IgD-negative memory B cell (primary cell): ENCODE measurements around the gene CAPG. TPM values are rescaled to one million over a fixed set of nuclear protein-coding genes. Genes with fewer than 3 reads are reported as not detected.
A peak's percentile ranks its signal among the peaks of the same experiment; 100 is the strongest.

Source experiments
- H3K27ac Mint-ChIP-seq, 3 donors: one replicate each; pipeline ENCODE4 v1.8.0; 2020 to 2022; ENCODE audit warnings: mild to moderate bottlenecking in 3 of 3, mixed read lengths in 3 of 3, moderate library complexity in 1 of 3
- H3K27me3 Mint-ChIP-seq: one replicate; pipeline ENCODE4 v1.8.0; 2021; ENCODE audit warnings: mixed read lengths
- H3K36me3 Mint-ChIP-seq: one replicate; pipeline ENCODE4 v1.8.0; 2020; ENCODE audit warnings: mild to moderate bottlenecking, mixed read lengths
- H3K4me1 Mint-ChIP-seq, 3 donors: one replicate each; pipeline ENCODE4 v1.8.0; 2020 to 2022; ENCODE audit warnings: mixed read lengths in 3 of 3, mild to moderate bottlenecking in 1 of 3
- H3K4me3 Mint-ChIP-seq, 4 donors: one replicate each; pipeline ENCODE4 v1.8.0; 2020 to 2022; ENCODE audit warnings: mild to moderate bottlenecking in 4 of 4, mixed read lengths in 4 of 4, moderate library complexity in 3 of 4
- H3K9me3 Mint-ChIP-seq, 3 donors: one replicate each; pipeline ENCODE4 v1.8.0; 2020 to 2021; ENCODE audit warnings: mixed read lengths in 3 of 3, mild to moderate bottlenecking in 1 of 3
- polyA plus RNA-seq: library from polyadenylated mRNA; unstranded; fragments of 300-500 nt; fragmentation: Illumina TruSeq; gene quantifications from one replicate; pipeline ENCODE4 v1.2.3, GENCODE V29; 2021

Gene CAPG
- polyA plus RNA-seq, 1 donor from 2014 or later: 542 TPM

DNA sequence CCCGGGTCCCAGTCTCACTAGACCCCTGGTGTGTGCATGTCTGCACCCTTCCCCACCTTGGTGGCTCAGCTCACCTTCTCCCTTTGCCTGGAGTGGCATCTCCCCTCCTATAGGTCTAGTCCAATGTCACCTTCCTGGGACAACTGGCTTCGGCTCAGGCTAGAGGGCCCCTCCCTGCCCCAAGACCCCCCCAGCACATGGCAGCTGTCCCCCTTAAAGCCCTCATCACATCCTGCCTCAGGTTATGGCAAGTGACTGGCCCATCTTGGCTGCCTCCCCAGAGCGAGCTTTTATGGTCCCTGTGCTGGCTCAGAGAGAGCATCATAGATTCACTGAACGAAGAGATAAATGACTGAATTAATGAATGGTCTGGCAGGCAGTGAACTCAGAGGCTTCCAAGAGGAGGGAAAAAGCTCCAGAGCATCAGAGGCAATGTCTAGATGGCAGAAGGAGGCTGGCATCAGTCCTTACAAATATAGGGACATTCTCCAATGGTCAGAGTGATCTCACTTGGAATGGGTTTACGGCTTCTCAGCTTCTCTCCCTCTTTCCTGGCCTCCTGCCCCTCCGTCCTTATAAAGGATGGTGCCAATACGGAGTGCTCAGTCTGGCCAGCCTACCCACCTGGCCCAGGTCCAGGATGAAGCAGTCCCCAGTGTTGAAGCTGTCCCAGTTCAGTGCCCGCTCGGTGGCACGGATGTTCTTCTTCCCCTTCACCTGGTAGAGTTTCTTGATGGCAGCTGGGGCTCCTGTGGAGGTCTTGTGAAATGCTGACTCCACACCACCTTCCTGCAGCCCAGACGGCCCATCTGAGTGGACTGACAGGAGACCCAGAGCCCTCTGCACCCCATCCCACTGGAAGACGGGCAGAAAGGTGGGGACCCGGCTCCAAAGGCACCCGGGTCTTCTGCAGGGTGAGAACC lies 9.4 kb downstream of the CAPG start:
- H3K36me3 Mint-ChIP-seq: peaks cover 10% of the 10 kb centered on the region
- peak overlapping the region in 1 of 4 donors; percentile 9 for H3K4me3 Mint-ChIP-seq
- H3K9me3 Mint-ChIP-seq: no peaks in the 10 kb centered on the region
- H3K4me1 Mint-ChIP-seq: peaks cover 12 to 25% (median 16%) of the 10 kb centered on the region in 3 donors
- no peaks in the 10 kb centered on the region for H3K27me3 Mint-ChIP-seq
- H3K27ac Mint-ChIP-seq: peak overlapping the region in 1 of 3 donors; percentile 55

DNA sequence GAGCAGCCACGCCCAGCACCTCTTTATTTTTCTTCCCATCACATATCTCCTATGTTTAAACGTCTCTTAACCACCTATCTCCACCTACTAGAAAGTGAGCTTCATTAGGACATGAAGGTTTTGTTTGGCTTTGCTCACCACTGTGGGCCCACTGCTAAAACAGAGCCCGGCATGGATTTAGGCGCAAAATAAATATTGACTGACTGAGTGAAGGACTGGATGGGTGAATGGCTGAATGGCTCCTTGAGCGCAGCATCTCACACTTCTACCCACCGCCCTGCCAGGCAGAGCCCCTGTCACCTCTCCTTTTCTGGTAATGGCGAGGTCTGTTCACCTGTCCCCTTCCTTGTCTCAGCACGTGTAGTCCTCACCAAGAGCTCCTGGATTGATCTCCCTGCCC lies 10.1 kb downstream of the CAPG start:
- Mint-ChIP-seq H3K9me3 (no peaks in the 10 kb centered on the region), H3K36me3 (peaks cover 10% of the 10 kb centered on the region), H3K27ac (peak overlapping the region in 1 of 3 donors; percentile 55), H3K4me1 (peaks cover 6 to 17% (median 9%) of the 10 kb centered on the region in 3 donors), H3K4me3 (peak overlapping the region in 1 of 4 donors; percentile 9), H3K27me3 (no peaks in the 10 kb centered on the region)

DNA sequence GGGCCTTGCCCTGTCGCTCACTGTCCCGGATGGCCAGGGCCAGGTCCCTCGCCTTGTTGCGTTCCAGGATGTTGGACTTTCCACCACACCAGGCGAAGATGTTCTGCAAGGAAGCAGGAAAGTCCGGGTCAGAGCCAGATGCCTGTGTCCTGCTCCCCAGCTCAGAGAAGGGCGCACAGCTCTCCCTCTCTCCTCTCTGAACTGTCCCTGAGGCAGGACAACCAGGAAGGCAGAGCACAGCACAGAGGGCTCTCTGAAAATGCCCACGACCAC lies 11.0 kb downstream of the CAPG start:
- Mint-ChIP-seq H3K27ac (peak overlapping the region in 1 of 3 donors; percentile 64), H3K9me3 (no peaks in the 10 kb centered on the region), H3K4me3 (peak overlapping the region in 1 of 4 donors; percentile 41), H3K27me3 (no peaks in the 10 kb centered on the region), H3K4me1 (peaks cover 7 to 16% (median 7%) of the 10 kb centered on the region in 3 donors), H3K36me3 (peaks cover 10% of the 10 kb centered on the region)

DNA sequence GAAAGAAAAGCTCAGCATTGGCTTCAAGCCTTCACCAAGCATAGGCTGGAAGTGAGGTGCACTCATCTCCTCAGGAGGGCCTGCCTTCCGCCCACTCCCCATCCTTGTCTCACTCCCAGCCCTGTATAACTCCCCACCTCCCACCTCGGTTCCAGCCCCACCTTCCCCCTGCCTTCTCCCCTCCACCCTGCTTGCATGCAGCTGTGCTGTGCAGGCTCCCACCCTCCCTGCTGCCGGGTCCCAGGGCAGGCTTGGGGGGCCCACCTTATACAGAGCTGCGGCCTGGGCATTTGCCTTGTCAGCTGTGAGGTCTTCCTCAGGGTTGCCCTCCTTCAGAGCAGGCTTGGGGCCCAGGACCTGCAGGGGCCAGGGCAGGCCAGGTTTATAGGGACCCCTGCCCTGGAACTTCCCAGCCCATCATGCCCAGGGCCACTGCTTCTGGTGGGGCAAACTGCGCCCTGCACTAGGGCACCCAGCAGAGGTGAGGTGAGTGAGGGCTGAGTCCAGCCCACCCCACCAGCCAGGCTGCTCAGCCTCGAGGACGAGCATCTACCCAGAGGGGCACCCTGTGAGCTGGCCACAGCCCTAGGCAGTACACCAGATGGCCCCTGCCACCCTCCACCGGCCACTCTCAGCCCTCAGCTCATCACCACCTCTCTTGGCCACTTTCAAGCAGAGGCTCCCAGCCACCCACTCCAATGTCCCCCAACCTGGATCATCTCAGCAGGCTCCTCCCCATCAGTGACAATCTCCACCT lies 11.6 kb downstream of the CAPG start:
- peak overlapping the region in 1 of 3 donors; percentile 45 for H3K27ac Mint-ChIP-seq
- H3K36me3 Mint-ChIP-seq: peaks cover 9% of the 10 kb centered on the region
- H3K27me3 Mint-ChIP-seq: no peaks in the 10 kb centered on the region
- no peaks in the 10 kb centered on the region for H3K9me3 Mint-ChIP-seq
- H3K4me3 Mint-ChIP-seq: no peak overlapping the region
- H3K4me1 Mint-ChIP-seq: peaks cover 9 to 20% (median 9%) of the 10 kb centered on the region in 3 donors

DNA sequence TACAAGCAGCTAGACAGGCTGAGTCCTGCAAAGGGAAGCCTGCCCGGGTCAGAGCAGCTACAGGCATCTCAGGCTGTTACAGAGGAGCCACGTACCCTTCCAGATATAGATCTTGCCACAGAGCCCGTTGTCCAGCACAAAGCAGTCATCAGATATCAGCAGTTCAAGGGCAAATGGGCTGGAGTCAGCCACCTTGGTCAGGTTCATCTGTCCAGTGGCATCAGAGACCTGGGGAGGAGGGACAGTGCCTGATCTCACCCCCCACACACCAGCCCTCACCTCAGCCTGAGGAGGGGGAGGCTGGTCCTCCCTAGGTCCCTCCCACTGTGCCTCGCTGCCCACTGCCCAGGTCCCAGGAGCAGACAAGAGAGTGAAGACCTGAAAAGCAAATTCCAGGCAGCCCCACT lies 12.2 kb downstream of the CAPG start:
- Mint-ChIP-seq H3K9me3 (no peaks in the 10 kb centered on the region), H3K27ac (peak overlapping the region in 1 of 3 donors; percentile 45), H3K27me3 (no peaks in the 10 kb centered on the region), H3K4me1 (peaks cover 10 to 25% (median 15%) of the 10 kb centered on the region in 3 donors), H3K36me3 (peaks cover 7% of the 10 kb centered on the region), H3K4me3 (no peak overlapping the region)

DNA sequence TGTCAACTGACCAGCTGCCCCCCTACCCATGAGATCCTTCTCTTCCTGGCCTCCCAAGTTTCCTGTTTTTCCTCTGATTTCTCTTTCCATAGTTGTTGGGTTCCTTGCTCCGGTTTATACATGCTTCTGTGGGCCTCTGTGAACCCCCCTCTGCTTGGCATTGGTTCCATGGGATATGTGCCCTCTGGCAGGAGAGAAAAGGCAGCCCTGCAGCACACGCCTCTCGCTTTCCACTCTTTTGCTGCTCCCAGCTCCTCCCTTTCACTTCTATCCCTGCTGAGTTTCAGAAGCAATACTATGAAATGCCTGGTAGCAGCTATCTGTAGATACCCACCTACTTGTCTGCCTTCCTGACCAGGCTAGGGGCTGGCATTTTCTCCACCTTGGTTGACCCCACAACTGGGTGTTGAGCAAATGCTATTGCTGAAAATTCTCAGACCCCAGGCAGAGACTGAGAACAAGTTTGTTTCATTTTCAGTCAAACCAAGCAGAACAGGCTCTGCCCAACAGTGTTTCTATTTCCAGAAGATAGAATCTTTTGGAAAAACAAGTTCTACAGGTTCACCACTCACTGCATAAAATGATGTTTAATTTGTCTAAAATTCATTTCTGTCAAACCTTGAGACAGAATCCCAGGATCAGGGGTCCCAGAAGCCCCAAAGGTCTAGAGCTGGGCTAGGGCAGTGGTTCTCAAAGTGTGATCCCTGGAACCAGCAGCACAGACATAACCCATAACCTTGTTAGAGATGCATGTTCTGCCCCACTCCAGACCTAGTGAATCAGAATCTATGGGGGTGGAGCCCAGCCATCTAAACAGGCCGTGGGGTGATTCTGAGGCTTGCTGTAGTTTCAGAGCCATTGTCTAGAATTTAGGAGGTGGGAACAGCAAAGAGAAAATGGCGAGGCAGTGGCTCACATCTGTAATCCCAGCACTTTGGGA lies 13.4 kb downstream of the CAPG start:
- Mint-ChIP-seq H3K36me3 (peaks cover 3% of the 10 kb centered on the region), H3K4me3 (peak overlapping the region in 1 of 4 donors; percentile 81), H3K27ac (peak overlapping the region in 2 of 3 donors; percentile 42 to 65), H3K4me1 (peaks cover 14 to 25% (median 16%) of the 10 kb centered on the region in 3 donors), H3K27me3 (no peaks in the 10 kb centered on the region), H3K9me3 (no peaks in the 10 kb centered on the region)

DNA sequence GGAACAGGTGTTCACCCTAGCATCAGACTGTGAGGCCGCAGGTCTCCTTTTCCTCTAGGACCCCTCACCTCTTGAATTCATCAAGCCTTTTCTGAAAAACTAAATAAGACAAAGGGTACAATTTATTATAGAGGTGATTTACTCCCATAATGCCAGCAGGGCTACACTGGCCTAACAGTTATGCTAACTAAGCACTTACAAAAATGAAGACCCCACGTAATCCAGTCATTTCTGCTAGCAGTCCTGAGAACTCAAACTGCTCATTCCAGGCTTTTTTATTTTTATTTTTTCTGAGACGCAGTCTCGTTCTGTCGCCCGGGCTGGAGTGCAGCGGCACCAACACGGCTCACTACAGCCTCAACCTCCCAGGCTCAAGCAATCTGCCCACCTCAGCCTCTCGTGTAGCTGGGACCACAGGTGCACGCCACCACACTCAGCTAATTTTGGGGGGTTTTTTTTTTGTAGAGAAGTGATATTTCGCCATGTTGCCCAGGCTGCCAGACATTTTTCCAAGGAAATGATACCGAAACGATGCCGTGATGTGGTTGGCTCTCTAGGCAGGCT lies 14.2 kb downstream of the CAPG start:
- peak overlapping the region in 2 of 3 donors; percentile 42 to 65 for H3K27ac Mint-ChIP-seq

DNA sequence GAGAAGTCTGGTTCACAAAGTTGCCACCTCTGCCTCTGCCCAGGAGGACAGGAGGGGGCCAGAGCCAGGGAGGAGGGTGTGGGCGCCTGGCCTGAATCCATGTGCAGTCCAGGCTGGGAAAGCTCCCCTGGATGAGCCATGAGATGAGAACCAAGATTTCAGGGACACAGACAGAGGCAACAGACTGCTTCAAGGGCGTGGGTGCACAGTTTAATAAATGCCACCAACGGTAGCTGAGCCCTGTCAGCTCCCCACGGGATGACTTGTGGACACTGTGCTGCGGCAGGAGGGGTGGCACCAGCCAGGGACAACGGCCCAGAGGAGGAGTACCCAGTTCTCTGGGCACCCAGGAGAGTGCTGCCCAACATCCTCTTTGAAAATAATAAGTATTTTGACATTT lies 15.2 kb downstream of the CAPG start:
- peak overlapping the region in 2 of 3 donors; percentile 83 to 89 for H3K27ac Mint-ChIP-seq
- peaks cover 3% of the 10 kb centered on the region for H3K36me3 Mint-ChIP-seq
- H3K27me3 Mint-ChIP-seq: no peaks in the 10 kb centered on the region
- H3K9me3 Mint-ChIP-seq: no peaks in the 10 kb centered on the region
- no peak overlapping the region for H3K4me3 Mint-ChIP-seq
- peaks cover 16 to 31% (median 20%) of the 10 kb centered on the region in 3 donors for H3K4me1 Mint-ChIP-seq

More for the DNA sequence above, 14.2 kb downstream of the CAPG start:
- Mint-ChIP-seq H3K27me3 (no peaks in the 10 kb centered on the region), H3K9me3 (no peaks in the 10 kb centered on the region), H3K4me1 (peaks cover 16 to 33% (median 20%) of the 10 kb centered on the region in 3 donors), H3K4me3 (no peak overlapping the region), H3K36me3 (peaks cover 3% of the 10 kb centered on the region)

DNA sequence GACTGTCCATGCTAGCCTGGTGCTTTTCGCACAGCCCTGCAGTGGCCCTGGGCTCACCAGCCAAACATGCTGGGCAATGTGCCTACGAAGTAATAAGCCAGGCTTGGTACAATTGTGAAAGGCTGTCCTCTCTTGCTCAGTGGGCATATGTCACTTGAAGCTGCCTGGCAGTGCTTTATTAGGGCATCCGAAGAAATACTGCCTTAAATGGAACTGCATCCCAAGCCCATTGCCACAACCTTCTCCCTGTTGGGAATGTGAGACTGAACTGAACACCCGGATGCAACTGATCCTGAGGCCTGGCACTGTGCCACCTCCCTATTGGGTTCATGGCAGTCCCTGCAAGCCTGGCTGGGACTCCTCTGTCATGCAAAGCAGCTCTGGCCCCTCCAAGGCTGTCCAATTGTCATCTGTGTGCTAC lies 15.9 kb downstream of the CAPG start:
- Mint-ChIP-seq H3K9me3 (no peaks in the 10 kb centered on the region), H3K4me1 (peaks cover 16 to 29% (median 20%) of the 10 kb centered on the region in 3 donors), H3K4me3 (peak overlapping the region in 1 of 4 donors; percentile 73), H3K27me3 (no peaks in the 10 kb centered on the region), H3K36me3 (peaks cover 3% of the 10 kb centered on the region), H3K27ac (peak overlapping the region; percentile 80 to 89 (median 83))

DNA sequence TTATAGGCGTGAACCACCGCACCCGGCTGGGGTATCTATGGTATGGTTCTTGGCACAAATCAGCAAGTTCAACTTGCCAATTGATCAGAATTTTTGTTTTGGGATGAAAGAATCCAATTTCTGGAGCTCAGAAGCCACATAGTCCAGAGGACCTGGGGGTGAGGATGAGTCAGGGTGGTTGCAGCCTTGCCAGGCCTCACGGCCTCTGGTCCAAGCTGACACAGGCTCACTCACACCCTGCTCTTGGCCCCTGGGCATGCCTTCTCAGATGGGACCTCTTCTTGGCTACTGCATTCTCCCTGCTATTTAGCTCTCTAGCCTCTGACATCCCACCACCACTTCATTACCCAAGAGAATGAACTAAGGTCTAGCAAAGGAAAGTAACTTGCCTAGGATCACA lies 16.3 kb downstream of the CAPG start:
- Mint-ChIP-seq H3K4me3 (peak overlapping the region in 2 of 4 donors; percentile 32 to 73), H3K9me3 (no peaks in the 10 kb centered on the region), H3K27ac (peak overlapping the region; percentile 80 to 89 (median 83)), H3K27me3 (no peaks in the 10 kb centered on the region), H3K4me1 (peaks cover 16 to 31% (median 20%) of the 10 kb centered on the region in 3 donors), H3K36me3 (peaks cover 6% of the 10 kb centered on the region)

DNA sequence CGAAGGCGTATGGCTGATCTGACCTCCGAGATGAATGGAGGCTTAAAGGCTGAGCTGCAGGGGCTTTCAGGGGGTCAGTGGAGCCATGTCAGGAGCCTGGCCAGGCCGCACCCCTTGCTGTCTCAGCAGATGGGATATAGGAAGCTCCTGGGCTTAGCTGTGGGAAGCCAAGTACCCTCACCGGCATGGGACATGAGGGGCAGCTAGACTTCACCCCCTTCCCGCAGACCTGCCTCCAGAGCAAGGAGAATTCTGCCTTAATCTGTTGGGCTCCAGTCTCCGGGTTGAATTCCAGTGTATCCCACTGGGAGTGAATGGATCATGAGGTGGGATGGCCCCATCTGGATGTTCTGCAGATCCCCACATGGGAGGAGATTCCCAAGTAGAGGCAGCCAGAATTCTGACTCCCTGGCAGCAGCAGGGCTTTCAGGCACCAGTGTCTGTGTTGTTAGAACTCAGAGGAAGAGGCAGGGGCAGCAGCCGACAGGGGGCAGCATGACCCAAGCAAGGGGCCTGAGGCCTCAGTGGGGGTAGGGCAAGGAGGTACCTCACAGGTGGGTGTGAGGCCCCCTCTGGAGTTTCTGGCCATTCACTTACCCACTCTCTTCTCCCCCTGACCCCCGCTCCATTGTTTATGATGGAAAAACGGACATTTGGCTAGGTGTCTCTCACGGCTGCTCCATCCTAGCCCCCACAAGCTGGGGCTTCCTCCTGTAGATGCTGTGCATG lies 19.1 kb downstream of the CAPG start:
- H3K9me3 Mint-ChIP-seq: no peaks in the 10 kb centered on the region
- H3K27ac Mint-ChIP-seq: peak overlapping the region; percentile 83 to 93 (median 89)
- H3K27me3 Mint-ChIP-seq: no peaks in the 10 kb centered on the region
- peak overlapping the region in 1 of 4 donors; percentile 27 for H3K4me3 Mint-ChIP-seq
- peaks cover 16 to 30% (median 17%) of the 10 kb centered on the region in 3 donors for H3K4me1 Mint-ChIP-seq
- H3K36me3 Mint-ChIP-seq: peaks cover 3% of the 10 kb centered on the region

DNA sequence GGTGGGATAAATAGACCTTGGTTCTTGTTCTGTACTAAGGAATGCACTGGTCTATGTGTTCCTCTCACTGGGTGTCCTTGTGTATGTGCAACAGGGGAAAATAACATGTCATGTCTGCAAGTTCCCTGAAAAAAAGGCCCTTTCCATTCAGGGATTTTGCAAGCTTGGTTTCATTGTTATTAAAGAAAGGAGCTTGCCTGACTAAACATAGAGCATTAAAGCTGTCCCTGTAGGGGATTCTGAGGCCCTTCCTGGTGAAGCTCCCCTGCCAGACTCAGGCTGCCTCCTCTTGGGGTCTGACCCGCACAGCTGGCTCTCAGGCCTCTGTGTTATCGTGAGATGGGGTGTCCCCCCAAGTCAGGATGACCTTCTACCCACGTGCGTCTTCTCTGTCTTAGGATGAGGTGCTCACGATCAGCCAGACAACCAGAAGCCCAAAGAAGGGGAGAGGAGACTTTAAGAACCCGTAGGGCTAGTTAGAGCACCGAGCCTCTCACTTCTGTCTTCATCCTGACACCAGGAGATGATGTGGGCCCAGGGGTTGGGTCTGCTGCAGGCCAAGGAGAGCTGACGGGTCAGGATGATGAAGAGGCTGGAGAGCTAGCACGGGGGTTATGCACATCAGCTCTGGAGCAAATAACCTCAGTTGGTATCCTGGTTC lies 21.2 kb downstream of the CAPG start:
- Mint-ChIP-seq H3K9me3 (no peaks in the 10 kb centered on the region), H3K36me3 (peaks cover 3% of the 10 kb centered on the region), H3K27ac (peak overlapping the region; percentile 17 to 87 (median 56)), H3K27me3 (no peaks in the 10 kb centered on the region), H3K4me3 (no peak overlapping the region), H3K4me1 (peaks cover 13 to 33% (median 18%) of the 10 kb centered on the region in 3 donors)

DNA sequence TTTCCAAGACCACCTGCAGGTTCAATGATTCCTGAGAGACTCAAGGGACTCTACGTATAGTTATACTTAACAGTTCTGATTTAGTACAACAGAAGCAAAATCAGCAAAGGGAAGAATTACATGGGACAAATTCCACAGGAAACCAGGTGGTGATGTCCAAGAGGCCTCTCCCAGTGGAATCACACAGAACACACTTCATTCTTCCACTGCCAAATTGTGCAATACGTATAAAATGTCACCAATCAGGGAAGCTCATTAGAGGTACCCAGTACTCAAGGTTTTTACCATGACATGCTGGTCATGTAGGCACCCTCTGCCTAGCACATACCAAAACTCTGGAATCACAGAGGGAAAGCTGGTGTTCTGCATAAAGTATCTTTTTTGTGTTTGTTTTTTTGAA lies 22.4 kb downstream of the CAPG start:
- H3K4me1 Mint-ChIP-seq: peaks cover 9 to 24% (median 10%) of the 10 kb centered on the region in 3 donors
- H3K27me3 Mint-ChIP-seq: no peaks in the 10 kb centered on the region
- H3K36me3 Mint-ChIP-seq: peaks cover 4% of the 10 kb centered on the region
- no peak overlapping the region for H3K4me3 Mint-ChIP-seq
- no peaks in the 10 kb centered on the region for H3K9me3 Mint-ChIP-seq
- H3K27ac Mint-ChIP-seq: peak overlapping the region in 1 of 3 donors; percentile 31
